Lower leg skin (tissue), 4 donors: Measurements from ENCODE around the gene TASL. TPM values are rescaled to one million over a fixed set of nuclear protein-coding genes. Genes with fewer than 3 reads are reported as not detected.

ENCODE experiments used
- DNase-seq, 2 donors: peaks; one replicate each; pipeline ENCODE4 v3.0.0-alpha.2; 2019; ENCODE audit warnings: low spot score in 2 of 2
- H3K4me3 ChIP-seq: fragments of 200-600 bp; sonication (generic); 2 replicates; pipeline ENCODE4 v1.5.1; 2017; ENCODE audit warnings: mild to moderate bottlenecking, low read depth; ENCODE audit not compliant: poor library complexity, severe bottlenecking
- CTCF ChIP-seq, 3 donors: fragments of 450-650 bp; IDR thresholded peaks; one replicate each; pipeline ENCODE4 v1.5.1; 2016; ENCODE audit warnings: antibody characterized with exemption in 3 of 3, mild to moderate bottlenecking in 3 of 3, moderate library complexity in 2 of 3
- POLR2A ChIP-seq, 2 donors: fragments of 450-650 bp; IDR thresholded peaks; one replicate each; pipeline ENCODE4 v1.6.1; 2016 to 2017; ENCODE audit warnings: antibody characterized with exemption in 2 of 2, mild to moderate bottlenecking in 1 of 2, moderate library complexity in 1 of 2
- WGBS, 2 donors: methylation state at CpG; one replicate each; pipeline ENCODE4 v1.1.5; 2018; 5-methylcytosine and 5-hydroxymethylcytosine counted together
- intact Hi-C: fragments of 100-400 bp; cut with DNase I; formaldehyde crosslinking; loops from one replicate; pipeline ENCODE4 v1.15.0; 2023; ENCODE audit warnings: low total_unique reads
- total RNA-seq, 4 donors: library from RNA; depleted of rRNA; stranded (reverse); fragments of >200 nt; gene quantifications; one replicate each; pipeline ENCODE4 v1.1.0, GENCODE V29; 2016

The TASL gene
- total RNA-seq, 4 donors from 2014 or later = 0.34 to 1.5 (median 0.94) TPM

GRCh38 chrX:30533835-30534234, 43.7 kb downstream of the TASL start:
- no peak for DNase-seq
- WGBS, 2 donors = 40 to 88% methylated on average over 1 of the region's 1 CpG
- no peak for TF ChIP-seq CTCF (IDR thresholded peaks at IDR 0.05)
- no peak for TF ChIP-seq POLR2A (IDR thresholded peaks at IDR 0.05)
- intact Hi-C loops = no loop called here
- H3K4me3 ChIP-seq = no peak overlapping the region

GRCh38 chrX:30533266-30533665, 44.3 kb downstream of the TASL start:
- WGBS, 2 donors = 39 to 56% methylated on average over 2 of the region's 2 CpGs
- no peak for DNase-seq
- no peak overlapping the region for H3K4me3 ChIP-seq
- intact Hi-C loops = no loop called here
- TF ChIP-seq POLR2A (IDR thresholded peaks at IDR 0.05) (no peak), CTCF (IDR thresholded peaks at IDR 0.05) (no peak)

- DNase-seq = no peak
- H3K4me3 ChIP-seq = no peak overlapping the region
- WGBS, 2 donors = 37 to 54% methylated on average over 3 of the region's 3 CpGs
- intact Hi-C loops = no loop called here
- TF ChIP-seq POLR2A (IDR thresholded peaks at IDR 0.05) (no peak), CTCF (IDR thresholded peaks at IDR 0.05) (no peak)
Measured at GRCh38 chrX:30530606-30531005, 47.0 kb downstream of the TASL start.

- TF ChIP-seq CTCF (IDR thresholded peaks at IDR 0.05) = no peak
- no peak for TF ChIP-seq POLR2A (IDR thresholded peaks at IDR 0.05)
- DNase-seq = no peak
- 90% methylated on average over 4 of the region's 4 CpGs for WGBS, 2 donors
- intact Hi-C loops = no loop called here
- H3K4me3 ChIP-seq = no peak overlapping the region
Measured at GRCh38 chrX:30525732-30526131, 51.8 kb downstream of the TASL start.

GRCh38 chrX:30521440-30522182, 56.0 kb downstream of the TASL start:
- H3K4me3 ChIP-seq = no peak overlapping the region
- 64 to 65% methylated on average over 4 of the region's 4 CpGs for WGBS, 2 donors
- TF ChIP-seq POLR2A (IDR thresholded peaks at IDR 0.05) = no peak
- no peak for TF ChIP-seq CTCF (IDR thresholded peaks at IDR 0.05)
- no peak for DNase-seq
- intact Hi-C loops = no loop called here

GRCh38 chrX:30513284-30513683, 64.3 kb downstream of the TASL start:
- no peak for DNase-seq
- intact Hi-C loops = no loop called here
- no peak overlapping the region for H3K4me3 ChIP-seq
- TF ChIP-seq CTCF (IDR thresholded peaks at IDR 0.05) (no peak), POLR2A (IDR thresholded peaks at IDR 0.05) (no peak)
- 44 to 60% methylated on average over 3 of the region's 3 CpGs for WGBS, 2 donors
